GM19035 (cell line): ENCODE results near the gene LST1.
"Not testable (repeated sequence)": the region's sequence is repeated elsewhere in the genome, so short reads cannot be mapped to it uniquely, and the experiment has no call there.

Experiments
- ATAC-seq: cut with Tn5 transposase; IDR thresholded peaks from one replicate; pipeline ENCODE4 v1.9.1; 2021; ENCODE audit not compliant: unreplicated experiment

The LST1 gene

GRCh38 chr6:31586008-31586407 is at the start of gene LST1:
Gene LST1, plus strand, starts transcription at chr6:31586277. Its CDS starts 1,023 bp downstream, at chr6:31587300.
- no peak for ATAC-seq

- ATAC-seq = no peak
These were observed 47.2 kb upstream of the LST1 start for GRCh38 chr6:31538805-31539400.

GRCh38 chr6:31540640-31541039 is 45.4 kb upstream of the LST1 start:
- ATAC-seq = no peak

GRCh38 chr6:31541059-31541657 is 44.9 kb upstream of the LST1 start:
- no peak for ATAC-seq

- peak; percentile 78 for ATAC-seq
These were observed 44.2 kb upstream of the LST1 start, which contains the start of gene DDX39B for GRCh38 chr6:31541658-31542521. Gene DDX39B, minus strand, starts transcription at chr6:31542003. Its CDS starts 1,471 bp downstream, at chr6:31540532.

- no peak for ATAC-seq
These were observed 42.4 kb upstream of the LST1 start for GRCh38 chr6:31543639-31544038.

GRCh38 chr6:31544676-31545075 is 41.4 kb upstream of the LST1 start:
- ATAC-seq = no peak

GRCh38 chr6:31545291-31545690 is 40.8 kb upstream of the LST1 start:
- no peak for ATAC-seq

- ATAC-seq = peak; percentile 40
These were observed 39.6 kb upstream of the LST1 start, which contains the start of gene ATP6V1G2 for GRCh38 chr6:31546339-31546957. Gene ATP6V1G2, minus strand, starts transcription at chr6:31546608. Its CDS starts 49 bp downstream, at chr6:31546559.

- peak; percentile 77 for ATAC-seq
These were observed 38.9 kb upstream of the LST1 start, which contains the start of gene NFKBIL1 for GRCh38 chr6:31546958-31547726. Gene NFKBIL1, plus strand, starts transcription at chr6:31547608. Its CDS starts 87 bp downstream, at chr6:31547695.

- ATAC-seq = no peak
These were observed 38.1 kb upstream of the LST1 start for GRCh38 chr6:31547727-31548543.

- ATAC-seq = no peak
These were observed 37.6 kb upstream of the LST1 start for GRCh38 chr6:31548544-31548873.

GRCh38 chr6:31551371-31551770 is 34.7 kb upstream of the LST1 start:
- not testable (repeated sequence) for ATAC-seq

GRCh38 chr6:31556307-31556706 is 29.8 kb upstream of the LST1 start:
- ATAC-seq = no peak

GRCh38 chr6:31557443-31558317 is 28.4 kb upstream of the LST1 start:
- ATAC-seq = no peak

GRCh38 chr6:31558318-31558625 is 27.8 kb upstream of the LST1 start:
- no peak for ATAC-seq

- no peak for ATAC-seq
These were observed 27.2 kb upstream of the LST1 start for GRCh38 chr6:31558631-31559500.

GRCh38 chr6:31559606-31559957 is 26.5 kb upstream of the LST1 start:
- ATAC-seq = peak; percentile 9
